ENCODE measurements around the gene TSSK3. TPM values are rescaled to one million over a fixed set of nuclear protein-coding genes. Genes with fewer than 3 reads are reported as not detected.
"Not testable (repeated sequence)": the region's sequence is repeated elsewhere in the genome, so short reads cannot be mapped to it uniquely, and the experiment has no call there.

TSSK3 gene
- total RNA-seq, 1 donor from 2014 or later, result 0.20 TPM

GRCh38 chr1:32361674-32362473, 465 bp upstream of the TSSK3 start:
- no peak for DNase-seq (ENCODE audit: low read depth, low spot score)

GRCh38 chr1:32363713-32364112, 1.4 kb downstream of the TSSK3 start:
- DNase-seq (ENCODE audit: low read depth, low spot score), result no peak

DNA sequence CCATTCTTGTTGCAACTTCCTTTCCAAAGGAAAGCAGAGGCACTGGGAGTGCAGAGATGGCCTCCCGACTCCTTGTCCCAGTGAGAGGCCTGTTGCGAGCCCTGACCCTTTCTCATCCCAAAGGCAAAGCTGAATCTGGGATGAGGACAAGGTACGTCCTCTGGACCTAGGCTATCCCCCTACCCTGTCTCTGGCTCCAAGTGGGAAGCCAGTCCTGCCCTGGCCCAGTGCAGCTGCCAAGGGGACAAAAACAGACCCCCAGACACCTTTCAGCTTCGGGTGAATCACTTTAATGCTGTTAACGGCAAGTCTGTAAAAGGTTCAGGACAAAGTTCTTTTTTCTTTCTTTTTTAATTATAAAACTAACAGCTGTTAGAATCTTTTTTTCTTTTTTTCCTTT, 2.5 kb downstream of the TSSK3 start:
- no peak for DNase-seq (ENCODE audit: low read depth, low spot score)

DNA sequence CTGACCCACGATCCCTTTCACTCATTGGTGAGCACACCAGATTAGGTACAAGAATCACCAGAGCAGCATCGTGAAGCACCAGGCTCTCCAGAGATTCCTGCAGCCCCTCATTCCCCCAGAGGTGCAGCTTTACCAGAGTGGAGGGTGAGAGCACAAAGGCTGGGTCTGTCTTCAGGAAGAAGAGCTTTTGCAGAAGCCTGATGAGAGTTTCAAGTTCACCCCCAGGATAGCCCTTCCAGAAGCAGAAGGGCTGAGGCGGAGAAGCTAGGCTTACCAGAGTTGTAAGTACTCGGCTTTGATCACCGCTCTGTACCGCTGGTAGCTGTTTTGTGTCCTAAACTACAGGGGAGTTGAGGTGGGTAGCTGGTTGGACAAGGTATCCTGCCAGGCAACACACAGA, 3.1 kb downstream of the TSSK3 start:
- DNase-seq (ENCODE audit: low read depth, low spot score), result no peak

- no peak for DNase-seq (ENCODE audit: low read depth, low spot score)
Measured at GRCh38 chr1:32367912-32368635, 5.7 kb downstream of the TSSK3 start.

DNA sequence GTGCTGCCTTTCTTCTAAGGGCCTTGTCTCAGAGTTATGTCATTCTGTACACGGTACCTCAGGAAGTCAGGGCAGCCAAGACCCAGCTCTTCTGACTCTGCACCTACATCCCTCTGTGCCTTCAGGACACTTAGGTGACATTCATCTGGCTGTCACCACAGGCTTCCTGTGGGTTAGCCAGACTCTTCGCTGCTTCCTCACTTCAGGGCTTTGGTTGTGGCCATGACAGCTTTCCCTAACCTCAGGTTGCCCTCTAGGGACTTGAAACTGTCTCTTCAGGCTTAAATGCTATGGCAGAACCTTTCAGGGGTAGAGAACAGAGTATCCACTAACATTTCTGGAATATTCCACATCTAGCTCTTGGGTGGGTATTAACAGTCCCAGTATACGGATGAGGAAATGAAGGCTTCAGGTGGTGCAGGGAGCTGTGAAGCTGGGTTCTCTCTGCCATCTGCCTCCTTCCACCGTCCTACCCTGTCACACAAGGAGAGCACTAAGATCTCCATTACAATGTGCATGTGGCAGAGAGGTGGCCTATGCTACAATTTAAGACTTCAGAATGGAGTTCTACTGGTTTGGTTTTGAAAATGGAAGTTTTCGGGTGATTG, 9.9 kb downstream of the TSSK3 start:
- no peak for DNase-seq (ENCODE audit: low read depth, low spot score)

DNA sequence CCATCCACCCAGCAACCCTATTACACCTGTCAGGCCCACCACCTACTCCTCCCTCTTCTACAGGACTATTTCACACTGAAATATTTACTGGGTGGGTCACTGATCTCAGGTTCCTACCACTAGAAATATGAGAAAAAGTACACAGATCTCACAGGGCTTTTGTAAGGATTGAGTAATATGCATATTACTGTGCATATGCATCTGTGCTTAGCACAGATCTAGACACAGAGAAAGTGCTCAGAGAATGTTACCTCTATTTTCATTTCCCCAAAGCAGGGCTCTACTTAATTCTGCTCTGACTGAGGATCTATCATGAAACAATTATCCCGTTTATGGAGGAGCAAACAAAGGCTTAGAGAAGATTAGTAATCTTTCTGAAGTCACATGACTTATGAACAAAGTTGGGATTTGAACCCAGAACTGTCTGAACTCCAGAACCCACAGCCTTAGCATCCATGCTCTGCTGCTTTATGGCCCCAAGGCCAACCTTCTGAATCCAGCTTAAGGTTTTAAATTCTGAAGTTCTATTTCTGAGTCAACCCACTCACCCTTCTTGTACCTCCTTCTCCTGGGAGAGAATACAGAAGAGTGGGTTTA, 11.8 kb downstream of the TSSK3 start:
- DNase-seq (ENCODE audit: low read depth, low spot score), result no peak

- no peak for DNase-seq (ENCODE audit: low read depth, low spot score)
Measured at GRCh38 chr1:32376199-32376598, 13.9 kb downstream of the TSSK3 start.

DNA sequence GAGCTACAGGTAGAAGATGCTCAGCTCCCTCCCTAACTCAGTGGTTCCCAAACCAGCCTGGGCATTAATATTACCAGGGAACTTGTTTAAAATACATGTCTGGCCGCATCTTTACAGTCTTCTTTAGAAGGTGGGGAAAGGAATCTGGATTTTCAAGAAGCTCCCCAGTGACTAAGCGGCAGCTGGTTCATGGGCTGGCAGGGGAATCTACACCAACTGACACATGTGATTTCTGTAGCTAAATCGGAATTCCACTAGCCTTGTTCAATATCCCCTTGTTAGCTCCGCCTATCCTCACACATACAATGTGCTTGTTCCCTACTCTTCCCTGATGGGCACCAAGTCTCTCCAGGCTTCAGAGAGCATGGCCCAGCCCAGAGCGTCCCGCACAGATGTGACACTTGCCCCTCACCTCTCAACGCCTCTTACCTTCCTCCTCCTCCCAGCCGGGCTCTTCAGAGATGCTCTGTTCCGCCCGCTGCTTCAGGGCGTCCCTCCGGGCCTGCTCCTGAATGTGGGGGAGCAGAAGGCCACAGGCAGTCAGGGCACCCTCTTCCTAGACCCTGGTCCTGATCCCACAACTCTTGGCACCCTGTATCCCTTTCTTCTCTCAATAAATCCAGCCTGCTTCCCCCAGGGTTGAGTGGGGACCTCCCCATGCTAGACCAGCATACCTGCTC, 15.3 kb downstream of the TSSK3 start:
- DNase-seq (ENCODE audit: low read depth, low spot score), result no peak

GRCh38 chr1:32380057-32380456, 17.7 kb downstream of the TSSK3 start:
- no peak for DNase-seq (ENCODE audit: low read depth, low spot score)

GRCh38 chr1:32386676-32387392, 24.5 kb downstream of the TSSK3 start:
- no peak for DNase-seq (ENCODE audit: low read depth, low spot score)

GRCh38 chr1:32388641-32389040, 26.3 kb downstream of the TSSK3 start:
- no peak for DNase-seq (ENCODE audit: low read depth, low spot score)

GRCh38 chr1:32390904-32391870, 28.8 kb downstream of the TSSK3 start:
- no peak for DNase-seq (ENCODE audit: low read depth, low spot score)

DNA sequence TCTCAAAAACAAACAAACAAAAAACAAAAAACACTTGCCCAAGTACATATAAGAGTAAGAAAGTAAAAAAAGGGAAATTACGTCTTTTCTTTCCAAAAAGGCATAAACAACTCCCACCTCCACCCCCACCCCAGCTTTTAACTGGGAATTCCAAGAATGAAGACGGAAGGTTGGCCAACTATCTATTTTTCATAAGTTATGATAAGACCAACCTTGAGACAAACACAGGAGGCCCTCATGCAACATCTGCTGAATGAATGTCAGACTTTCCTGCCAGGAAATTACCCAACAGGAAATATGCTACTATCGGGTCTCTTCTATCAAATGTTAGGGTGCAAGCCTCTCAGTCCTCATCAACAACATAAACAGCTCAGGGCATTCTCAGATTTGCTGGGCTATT, 30.0 kb downstream of the TSSK3 start:
- peak; percentile 66 for DNase-seq (ENCODE audit: low read depth, low spot score)

DNA sequence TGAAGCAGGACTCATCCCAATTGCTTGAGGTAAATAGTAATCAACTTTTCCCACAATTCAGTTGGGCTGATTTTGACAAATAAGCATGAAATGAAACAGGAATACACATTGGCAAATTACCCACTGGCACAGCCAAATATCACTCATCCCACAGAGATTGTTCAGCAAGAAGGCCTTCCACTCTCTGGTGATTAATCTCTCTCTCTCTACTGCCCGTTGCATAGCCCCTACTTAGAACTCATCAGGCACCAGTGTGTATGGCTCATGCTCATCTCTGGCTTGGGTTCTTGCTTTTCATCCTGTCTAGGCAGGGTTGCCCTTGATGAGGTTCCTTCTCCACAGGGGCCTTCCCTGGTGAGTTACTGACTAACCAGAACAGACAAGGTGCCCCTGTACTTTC, 30.8 kb downstream of the TSSK3 start:
- DNase-seq (ENCODE audit: low read depth, low spot score), result no peak

DNA sequence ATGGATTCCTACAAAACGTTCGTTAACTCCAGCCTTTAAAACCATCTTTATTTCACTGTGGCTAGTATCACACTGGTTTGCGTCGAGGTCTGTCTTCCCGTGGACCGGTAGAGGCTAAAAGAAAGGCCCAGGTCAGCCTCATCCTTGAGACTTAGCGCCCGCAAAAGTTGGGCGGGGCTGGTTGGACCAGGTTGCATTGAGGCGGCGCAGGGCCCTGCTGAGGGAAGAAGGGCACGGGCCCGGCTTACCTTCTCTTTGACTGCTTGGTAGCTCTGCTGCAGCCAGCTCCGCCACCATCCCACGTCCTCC, 31.4 kb downstream of the TSSK3 start:
- DNase-seq (ENCODE audit: low read depth, low spot score), result no peak

DNA sequence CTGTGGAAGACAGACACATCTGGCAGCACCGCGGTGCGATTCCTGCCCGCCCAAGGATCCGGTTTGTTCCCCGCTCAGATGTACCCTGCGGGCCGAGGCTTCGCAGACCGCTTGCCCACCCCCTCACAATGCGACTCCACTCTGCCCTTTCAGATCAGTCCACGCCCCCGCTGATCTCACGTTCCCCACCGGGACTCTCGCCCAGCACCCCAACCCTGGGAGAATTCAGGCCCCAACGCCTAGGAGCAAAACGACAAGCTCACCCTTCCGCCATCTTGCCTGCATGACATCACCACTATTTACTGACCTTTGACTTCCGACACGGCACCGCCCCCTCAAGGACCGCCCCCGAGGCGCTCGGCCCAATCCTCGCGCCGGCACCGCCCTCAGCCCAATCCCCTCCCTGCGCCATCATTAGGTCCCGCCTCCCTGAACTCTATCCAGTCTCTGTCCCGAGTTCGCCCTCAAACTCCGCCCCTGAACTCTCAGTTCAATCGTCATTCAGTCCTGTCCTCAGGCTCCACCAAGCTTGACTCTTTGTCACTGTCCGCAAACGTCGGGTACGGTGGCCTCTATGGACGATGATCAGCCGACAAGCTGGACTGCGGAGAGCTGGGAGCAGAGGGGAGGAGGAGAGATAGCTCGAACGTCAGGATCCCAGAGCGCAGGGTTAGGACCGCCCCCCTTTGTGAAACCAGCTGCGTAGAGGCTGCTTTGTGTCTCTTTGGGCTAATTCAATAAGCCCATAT, 32.0 kb downstream of the TSSK3 start, which contains the start of gene BSDC1:
BSDC1 (minus strand) TSS at position 301 of the 749 bp plus-strand sequence; CDS start at position 274, 27 bp downstream.
- DNase-seq (ENCODE audit: low read depth, low spot score), result peak; percentile 96

DNA sequence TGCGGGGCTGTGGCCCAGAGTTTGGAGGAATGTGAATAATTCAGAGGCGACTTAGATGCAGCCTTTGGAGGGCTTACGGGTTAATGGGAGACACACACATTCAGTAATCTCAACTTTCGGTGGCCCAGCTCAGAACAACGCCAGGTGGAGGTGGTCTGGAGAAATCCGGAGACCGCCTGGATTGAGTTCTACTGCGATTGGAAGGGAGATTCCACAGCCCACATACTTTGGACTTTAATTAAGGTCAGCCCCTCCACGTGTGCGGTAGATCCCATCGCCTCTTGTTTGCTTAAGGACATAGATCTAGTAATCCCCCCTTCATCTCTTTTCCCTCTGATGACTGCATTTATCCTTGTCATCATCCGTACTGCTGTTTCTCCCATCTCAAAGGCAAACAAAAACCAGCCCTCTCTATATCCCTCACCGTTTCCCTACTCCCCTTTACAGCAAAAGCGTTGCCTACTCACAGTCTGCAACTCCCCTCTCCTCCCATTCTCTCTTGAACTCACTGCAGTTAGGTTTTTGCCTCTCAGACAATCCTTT, 32.6 kb downstream of the TSSK3 start:
- DNase-seq (ENCODE audit: low read depth, low spot score), result no peak

DNA sequence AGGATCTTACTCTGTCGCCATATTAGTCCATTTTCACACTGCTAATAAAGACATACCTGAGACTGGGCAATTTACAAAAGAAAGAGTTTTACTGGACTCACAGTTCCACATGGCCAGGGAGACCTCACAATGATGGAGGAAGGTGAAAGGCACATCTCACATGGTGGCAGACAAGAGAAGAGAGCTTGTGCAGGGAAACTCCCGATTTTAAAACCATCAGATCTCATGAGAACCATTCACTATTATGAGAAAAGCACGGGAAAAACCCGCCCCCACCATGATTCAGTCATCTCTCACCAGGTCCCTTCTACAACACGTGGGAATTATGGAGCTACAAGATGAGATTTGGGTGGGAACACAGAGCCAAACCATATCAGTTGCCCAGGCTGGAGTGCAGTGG, 34.2 kb downstream of the TSSK3 start:
- DNase-seq (ENCODE audit: low read depth, low spot score), result not testable (repeated sequence)

Data from pulmonary artery endothelial cell (primary cell).